NCI-H2081 treated with DMSO at 0.1 percent for 48 hours (cell line): ENCODE data around the gene CRYBG1.
"Not testable (repeated sequence)": the region's sequence is repeated elsewhere in the genome, so short reads cannot be mapped to it uniquely, and the experiment has no call there.

Source experiments
- DNase-seq: peaks from one replicate; lab custom pipeline; 2025; lab: John Stamatoyannopoulos, UW

The CRYBG1 gene

GRCh38 chr6:106508277-106508676 is 147.8 kb downstream of the CRYBG1 start:
- DNase-seq = no peak

- DNase-seq = no peak
Observed at GRCh38 chr6:106508834-106509233, 148.3 kb downstream of the CRYBG1 start.

GRCh38 chr6:106509420-106510089 is 149.0 kb downstream of the CRYBG1 start:
- DNase-seq = no peak

GRCh38 chr6:106510090-106510970 is 149.8 kb downstream of the CRYBG1 start:
- DNase-seq = no peak

GRCh38 chr6:106511288-106512047 is 151.0 kb downstream of the CRYBG1 start:
- DNase-seq = no peak

GRCh38 chr6:106512048-106512967 is 151.8 kb downstream of the CRYBG1 start:
- DNase-seq = no peak

- DNase-seq = no peak
Observed at GRCh38 chr6:106512968-106513574, 152.6 kb downstream of the CRYBG1 start.

- DNase-seq = no peak
Observed at GRCh38 chr6:106513808-106514582, 153.5 kb downstream of the CRYBG1 start.

- DNase-seq = no peak
Observed at GRCh38 chr6:106514583-106514885, 154.0 kb downstream of the CRYBG1 start.

GRCh38 chr6:106515582-106515981 is 155.1 kb downstream of the CRYBG1 start:
- not testable (repeated sequence) for DNase-seq

GRCh38 chr6:106516616-106517015 is 156.1 kb downstream of the CRYBG1 start:
- no peak for DNase-seq

GRCh38 chr6:106517706-106518105 is 157.2 kb downstream of the CRYBG1 start:
- DNase-seq = no peak

GRCh38 chr6:106518748-106519147 is 158.2 kb downstream of the CRYBG1 start:
- DNase-seq = no peak

GRCh38 chr6:106519460-106520394 is 159.2 kb downstream of the CRYBG1 start:
- no peak for DNase-seq

GRCh38 chr6:106520711-106521401 is 160.3 kb downstream of the CRYBG1 start:
- no peak for DNase-seq

- no peak for DNase-seq
Observed at GRCh38 chr6:106522562-106523250, 162.2 kb downstream of the CRYBG1 start.

GRCh38 chr6:106525107-106525881 is 164.8 kb downstream of the CRYBG1 start:
- DNase-seq = no peak
